D341Med (cell line): ENCODE measurements around the gene GALNT10.
"Not testable (repeated sequence)": the region's sequence is repeated elsewhere in the genome, so short reads cannot be mapped to it uniquely, and the experiment has no call there.

Experiments
- DNase-seq: peaks from one replicate; pipeline ENCODE4 v3.0.0; 2012; ENCODE audit warnings: low spot score

Gene GALNT10

DNA sequence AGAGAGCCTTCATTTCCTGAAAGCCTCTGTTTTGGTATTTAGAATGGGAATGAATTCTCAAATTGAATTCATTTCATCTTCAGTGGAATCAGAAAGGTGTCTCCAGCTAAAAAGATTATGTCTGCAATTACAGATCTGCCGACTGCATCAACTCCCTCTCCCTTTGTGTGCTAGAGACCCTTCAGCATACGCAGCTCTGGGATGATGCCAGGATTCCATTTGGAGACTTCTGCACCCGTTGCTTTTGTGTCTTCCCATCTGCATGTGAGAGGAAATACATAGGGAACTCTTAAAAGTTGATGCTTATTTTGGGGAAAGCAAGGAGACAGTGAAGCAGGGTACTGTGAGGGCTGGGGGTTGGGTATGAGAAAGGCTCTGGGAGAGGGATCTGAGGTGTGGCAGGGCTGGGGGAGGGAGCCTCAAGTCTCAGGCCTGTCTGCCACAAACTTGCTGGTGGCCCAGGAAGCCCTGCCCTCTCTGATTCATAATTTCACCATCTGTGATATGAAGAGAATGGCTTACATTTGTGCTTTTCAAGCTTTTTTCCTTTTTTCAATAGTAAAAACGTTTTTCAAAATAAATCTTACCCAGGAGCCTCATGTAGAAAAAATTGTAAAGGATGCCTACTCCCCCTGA is 165.6 kb downstream of the GALNT10 start:
- no peak for DNase-seq

DNA sequence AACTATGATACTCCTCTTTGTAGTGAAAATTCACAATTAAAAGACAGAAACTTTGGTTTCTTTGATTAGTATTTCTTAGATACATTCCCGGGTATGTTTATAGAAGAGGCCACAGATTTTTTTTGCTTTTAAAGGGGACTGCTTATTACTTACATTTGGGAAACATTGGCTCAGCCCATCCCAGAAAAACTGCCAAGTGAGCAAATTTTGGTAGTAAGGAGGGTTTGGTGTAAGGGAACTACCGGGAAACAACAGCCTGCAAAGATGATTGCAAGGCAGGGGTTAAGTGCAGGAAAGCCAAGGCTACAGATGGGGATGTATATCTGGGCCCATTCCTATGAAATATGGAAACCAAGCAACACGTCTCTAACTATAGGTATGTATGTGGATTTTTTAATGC is 166.4 kb downstream of the GALNT10 start:
- DNase-seq: no peak

DNA sequence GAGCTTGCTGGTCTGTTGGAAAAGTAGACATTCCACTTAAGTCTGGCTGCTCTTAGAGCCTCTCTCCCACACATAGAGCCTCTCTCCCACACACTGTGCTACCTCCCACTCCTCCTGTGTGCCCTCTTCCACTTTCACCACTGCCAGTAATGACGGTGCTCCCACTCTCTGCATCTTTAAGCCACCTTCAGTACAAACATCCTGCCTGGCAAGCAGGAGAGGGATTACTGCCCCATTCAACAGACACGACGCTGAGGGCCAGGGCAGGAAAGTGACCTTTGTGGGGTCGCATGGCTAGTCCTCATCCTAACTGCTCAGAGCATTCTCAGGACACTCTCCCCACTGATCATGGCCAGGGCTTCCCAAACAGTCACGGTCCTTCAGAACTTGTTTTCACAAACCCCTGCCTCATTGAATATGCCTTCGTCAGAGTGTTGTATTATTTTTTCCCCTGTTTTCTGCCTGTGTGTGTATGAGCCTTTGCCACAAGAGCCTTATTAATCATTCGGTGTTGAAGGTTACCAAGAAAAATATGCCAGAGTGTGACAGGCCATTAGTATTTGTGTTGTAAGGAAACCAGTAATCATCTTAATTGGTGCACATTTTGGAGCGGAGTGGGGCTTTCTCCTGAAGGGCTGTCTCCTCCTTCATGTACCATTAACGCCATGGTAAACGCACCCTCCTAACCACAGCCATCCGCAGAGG is 168.1 kb downstream of the GALNT10 start:
- no peak for DNase-seq

DNA sequence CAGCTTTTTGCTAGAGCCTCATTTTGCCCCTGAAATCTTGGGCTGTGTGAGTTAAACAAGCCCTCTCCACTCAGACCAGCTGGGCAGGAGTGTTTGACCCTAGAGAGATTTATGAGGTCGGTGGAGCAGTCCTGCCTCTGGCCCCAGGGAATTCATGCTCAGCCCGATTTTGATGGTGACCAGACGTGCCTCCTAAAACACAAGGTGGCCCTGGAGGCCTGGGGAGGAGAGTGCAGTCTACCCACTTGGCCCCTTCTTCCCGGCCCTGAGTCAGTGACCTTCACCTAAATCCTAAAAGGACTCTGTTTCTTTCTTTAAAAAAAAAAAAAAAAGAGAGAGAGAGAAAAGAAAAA is 168.7 kb downstream of the GALNT10 start:
- no peak for DNase-seq

DNA sequence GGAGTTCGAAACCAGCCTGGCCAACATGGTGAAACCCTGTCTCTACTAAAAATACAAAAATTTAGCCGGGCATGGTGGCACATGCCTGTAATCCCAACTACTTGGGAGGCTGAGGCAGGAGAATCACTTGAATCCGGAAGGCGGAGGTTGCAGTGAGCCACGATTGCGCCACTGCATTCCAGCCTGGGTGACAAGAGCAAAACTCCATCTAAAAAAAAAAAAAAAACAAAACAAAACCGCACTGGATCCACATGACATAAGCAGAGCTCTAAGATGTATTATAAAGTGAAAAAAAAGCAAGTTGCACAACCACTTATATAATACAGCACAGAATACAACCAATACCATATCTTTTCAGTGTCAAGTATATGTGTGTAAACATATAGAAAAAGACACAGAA is 169.7 kb downstream of the GALNT10 start:
- not testable (repeated sequence) for DNase-seq

DNA sequence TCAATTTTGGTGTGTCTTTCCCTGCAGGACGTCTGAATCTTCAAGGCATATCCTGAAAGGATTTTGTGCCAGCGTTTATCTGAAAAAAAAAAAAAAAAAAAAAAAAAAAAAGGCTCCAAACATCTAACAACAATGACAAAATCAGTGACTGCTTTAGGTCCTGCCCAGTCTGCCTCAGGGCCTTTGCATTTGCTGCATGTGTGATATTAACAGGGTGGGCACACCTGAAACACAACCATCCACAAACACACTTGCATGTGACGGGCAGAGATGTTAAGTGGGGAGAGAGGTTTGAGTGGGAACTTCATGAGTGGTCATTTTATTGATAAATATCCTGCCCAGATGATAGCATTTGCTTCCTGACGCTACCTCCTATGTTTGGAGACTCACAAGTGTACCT is 172.9 kb downstream of the GALNT10 start:
- DNase-seq: no peak

DNA sequence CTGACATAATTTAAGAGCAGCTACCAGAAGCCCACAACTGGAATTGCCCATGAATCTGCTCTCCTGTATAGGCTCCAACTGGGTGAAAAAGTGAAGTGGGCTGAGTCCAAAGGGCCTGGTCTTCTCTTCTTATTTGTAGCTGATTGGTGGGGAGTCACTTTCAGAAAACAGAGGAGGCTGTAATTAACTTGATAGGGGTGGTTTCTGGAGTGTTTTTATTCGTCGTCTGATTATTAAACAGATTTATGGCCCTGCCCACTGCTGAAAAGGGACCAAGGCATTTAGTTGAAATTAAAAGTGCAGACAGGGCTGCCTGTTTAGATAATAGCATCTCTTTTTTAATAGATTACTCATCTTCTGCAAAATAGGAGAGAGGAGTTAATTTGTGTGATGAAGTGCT is 174.2 kb downstream of the GALNT10 start:
- DNase-seq: no peak

DNA sequence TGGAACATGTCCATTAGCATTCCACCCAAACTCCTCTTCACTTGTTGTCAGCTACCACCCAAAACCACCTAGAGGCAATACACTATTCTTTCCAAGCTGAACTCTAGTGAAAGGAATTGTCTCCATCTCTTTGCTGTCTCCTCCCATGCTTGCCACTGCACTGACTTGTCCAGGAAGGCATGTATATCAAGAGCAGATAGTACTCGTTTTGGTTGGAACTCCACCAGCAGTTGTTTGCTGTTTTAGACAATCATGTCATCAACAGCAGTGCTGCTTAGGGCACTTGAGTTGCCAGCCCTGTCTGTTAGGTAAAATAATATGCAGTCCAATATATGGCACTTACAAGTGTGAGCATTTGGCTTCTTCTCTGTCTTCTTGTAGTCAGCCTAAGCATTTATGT is 175.3 kb downstream of the GALNT10 start:
- no peak for DNase-seq

DNA sequence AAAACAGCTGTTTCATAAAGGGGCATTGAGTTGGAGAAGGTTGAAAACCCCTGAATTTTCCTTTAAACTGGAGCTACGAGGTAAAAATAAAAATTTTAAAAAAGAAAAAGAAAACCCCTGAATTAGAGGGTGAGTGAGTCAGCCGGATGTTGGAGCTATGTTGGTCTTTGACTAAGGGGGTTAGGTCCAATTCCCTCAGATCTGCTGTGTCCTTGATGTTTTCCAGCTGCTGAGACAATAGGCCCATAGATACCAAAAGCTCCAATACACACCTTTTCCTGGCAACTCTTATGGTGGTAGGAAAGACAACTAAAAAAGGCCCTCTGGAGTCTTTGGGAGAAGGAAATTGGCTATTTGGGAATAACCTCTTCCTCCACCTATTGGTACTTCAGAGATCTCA is 175.8 kb downstream of the GALNT10 start:
- no peak for DNase-seq

DNA sequence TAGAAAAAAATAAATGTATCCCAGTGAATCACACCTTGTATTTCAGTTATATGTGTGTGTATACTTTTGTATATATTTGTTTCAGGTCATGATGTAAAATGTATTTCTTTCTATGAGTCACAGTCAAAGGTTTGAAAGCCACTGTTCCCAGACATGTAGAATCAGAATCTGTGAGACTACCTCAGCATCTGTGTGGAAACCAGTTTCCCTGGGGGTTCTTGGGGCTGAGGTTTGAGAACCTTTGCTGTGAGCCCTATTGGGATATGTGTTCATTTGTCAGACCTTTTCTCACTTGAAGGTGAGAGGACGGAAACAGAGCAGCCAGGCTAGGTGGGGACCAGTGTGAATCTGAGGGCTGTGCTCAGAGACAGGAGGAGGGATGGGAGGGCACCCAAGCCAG is 176.6 kb downstream of the GALNT10 start:
- DNase-seq: no peak

DNA sequence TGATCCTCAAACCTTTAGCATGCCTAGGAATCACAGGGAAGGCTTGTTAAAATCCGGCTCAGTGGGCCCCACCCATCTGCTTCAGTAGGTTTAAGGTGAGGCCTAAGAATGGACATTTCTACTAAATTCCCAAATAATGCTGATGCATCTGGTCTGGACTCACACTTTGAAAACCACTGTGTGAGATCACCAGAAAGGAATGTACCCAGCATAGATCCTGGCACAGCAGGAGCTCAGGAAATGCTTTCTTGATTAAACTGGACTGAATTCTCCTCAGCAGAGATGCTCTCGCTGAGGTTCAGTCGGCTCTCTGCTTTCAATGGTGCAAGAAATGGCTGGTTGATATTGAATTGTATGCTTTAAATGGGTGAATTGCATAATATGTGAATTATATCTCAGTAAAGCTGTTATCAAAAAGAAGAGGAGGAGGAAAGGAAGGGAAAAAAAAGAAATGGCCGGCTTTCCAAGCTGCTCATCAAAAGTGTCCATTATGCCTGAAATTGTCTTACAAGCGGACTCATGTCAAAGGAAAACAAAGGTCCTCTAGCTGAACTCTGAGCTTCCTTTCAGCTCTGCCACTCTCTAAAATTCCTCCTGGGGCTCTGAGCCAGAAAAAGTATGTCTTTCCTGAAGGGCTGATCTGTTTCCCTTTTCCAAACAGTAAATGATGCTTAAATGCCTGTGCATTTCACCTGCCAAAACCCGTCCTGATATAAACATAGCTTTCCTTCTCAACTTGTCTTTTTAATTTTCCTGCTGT is 177.7 kb downstream of the GALNT10 start:
- no peak for DNase-seq

DNA sequence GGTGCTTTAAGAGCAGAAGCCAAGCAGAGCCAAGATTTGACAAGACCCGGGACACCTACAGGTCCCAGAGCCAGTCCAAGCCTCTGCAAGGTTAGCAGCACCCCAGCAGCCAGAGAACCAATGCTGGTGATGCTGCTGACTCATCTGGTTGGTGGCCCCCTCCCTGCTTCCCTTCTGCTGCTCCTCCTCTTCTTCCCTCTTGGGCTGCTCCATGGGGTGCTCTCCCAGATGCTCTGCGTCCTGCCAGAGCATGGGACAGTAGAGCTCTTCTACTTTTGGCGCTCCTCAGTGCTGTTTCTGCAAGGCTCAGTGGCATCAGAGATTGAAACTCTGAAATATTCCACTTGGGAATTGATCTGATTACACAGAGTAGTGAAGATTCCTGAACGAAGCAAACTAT is 179.1 kb downstream of the GALNT10 start:
- no peak for DNase-seq

DNA sequence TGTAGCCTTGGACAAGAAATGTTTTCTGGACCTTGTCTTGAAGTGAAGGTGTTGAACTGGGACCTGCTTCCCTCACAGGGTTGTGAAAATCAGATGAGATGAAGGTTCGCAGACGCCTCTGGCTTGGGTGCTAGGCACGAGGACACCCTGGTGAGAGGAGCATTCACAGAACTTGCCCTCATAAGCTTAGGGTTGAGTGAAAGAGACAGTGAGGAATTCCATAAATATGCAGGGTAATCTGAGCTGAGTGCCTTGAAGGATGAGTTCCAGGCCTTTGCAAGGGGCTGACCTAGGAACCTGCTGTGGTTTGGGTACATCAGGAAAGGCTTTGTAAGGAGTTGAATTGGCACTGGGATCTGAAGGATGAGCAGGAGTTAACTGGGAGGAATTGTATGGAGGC is 179.6 kb downstream of the GALNT10 start:
- no peak for DNase-seq

DNA sequence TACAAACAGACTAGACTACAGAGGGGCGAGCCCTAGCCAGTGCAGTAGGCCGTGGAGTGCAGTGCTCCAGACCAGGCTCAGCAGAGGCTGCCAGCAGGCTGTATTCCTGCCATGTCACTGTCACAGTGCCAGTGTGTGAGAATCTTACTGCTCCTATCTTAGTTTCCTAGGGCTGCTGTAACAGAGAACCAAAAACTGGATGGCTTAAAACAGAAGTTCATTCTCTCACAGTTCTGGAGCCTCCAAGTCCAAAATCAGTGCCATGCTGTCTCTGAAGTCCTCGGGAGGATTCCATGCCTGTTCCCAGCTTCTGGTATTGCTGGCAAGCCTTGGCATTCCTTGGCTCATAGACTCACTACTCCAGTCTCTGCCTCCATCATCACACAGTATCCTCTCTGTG is 180.3 kb downstream of the GALNT10 start:
- no peak for DNase-seq

DNA sequence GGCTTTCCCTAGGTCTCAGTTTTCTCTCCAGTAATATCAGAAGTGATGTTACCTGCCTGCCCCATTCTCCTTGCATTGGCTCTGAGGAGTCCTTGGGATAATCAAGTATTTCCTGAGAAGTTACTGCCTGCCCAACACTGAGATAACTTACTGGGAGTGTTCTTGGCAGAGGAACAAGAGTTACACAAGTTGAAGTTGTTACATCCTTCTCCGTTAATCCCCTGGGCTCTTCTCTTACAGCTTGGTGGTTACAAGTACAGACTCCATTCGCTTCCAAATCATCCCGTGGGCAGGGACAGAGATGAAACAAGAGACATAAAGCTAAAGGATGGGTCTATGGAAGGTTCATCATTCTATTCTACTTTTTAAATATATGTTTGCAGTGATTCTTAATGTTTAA is 181.2 kb downstream of the GALNT10 start:
- no peak for DNase-seq

DNA sequence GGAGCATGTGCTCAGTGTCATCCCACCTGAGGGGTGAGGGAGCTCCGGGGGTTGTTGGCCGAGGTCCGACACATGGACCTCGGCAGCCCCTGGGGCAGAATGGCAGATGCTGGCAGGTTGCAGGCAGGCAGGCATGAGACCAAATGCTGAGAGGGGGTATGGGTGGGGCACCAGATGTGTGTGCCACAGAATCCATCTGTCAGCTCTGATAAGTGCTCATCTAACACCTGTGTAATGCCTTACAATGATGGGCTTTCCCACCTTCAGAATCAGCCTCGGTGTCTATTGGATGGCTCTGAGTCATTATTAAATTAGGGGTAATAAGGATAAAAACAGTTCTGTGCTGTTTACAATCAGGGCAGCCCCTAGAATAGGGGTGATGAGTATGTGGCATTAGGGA is 182.1 kb downstream of the GALNT10 start:
- no peak for DNase-seq

DNA sequence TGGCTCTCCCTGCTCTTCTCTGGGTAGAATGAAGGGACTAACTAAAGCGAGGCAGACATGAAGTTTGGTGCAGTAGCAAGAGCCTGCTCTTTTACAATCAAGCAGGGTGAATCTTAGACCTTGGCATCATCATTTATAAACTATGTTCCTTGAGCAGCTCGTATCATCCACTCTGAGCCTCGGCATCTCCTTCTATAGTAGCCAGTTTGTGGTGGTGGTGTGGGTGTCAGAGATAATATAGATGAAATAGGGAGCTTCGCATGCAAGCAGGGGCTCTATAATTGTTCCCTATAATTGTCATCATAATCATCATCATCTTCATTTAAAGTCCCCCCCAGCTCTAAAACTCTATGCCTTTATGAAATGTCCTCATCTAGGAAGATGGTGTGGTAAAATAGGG is 182.8 kb downstream of the GALNT10 start:
- no peak for DNase-seq

DNA sequence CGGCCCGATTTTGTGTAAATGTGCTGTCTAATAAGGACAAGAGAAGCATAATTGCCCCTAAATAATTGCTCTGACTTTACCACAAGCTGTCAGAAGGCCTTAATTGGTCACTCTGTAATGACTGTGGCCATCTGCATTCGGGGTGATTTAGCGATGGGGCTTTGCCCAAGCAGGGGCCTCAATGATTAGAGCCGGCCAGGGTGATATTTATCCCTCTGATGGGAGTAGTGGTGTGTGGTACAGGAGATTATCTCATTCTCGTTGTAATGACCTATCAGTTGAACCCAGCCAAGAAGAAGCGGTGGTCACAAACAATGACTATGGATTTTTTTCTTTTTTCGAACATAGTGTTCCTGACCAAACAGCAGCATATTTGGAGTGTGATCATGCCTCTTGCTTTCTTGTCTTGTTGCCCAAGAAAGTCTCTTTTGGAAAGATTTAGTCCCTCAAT is 183.2 kb downstream of the GALNT10 start:
- no peak for DNase-seq

DNA sequence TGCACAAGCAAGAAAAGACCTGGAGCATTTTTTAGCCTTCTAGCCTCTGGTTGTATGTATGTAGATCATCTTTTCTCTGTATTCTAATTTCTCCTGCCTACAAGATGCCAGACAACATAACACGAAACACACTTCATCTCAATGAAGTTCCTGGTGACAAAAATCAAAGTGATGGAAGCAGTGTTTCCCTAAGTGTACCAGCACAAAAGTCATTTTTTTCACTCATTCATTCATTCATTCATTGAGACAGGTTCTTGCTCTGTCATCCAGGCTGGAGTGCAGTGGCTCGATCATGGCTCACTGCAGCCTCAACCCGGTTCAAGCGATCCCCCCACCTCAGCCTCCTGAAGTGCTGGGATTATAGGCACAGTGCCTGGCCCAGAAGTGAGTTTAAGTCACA is 183.7 kb downstream of the GALNT10 start:
- DNase-seq: no peak

DNA sequence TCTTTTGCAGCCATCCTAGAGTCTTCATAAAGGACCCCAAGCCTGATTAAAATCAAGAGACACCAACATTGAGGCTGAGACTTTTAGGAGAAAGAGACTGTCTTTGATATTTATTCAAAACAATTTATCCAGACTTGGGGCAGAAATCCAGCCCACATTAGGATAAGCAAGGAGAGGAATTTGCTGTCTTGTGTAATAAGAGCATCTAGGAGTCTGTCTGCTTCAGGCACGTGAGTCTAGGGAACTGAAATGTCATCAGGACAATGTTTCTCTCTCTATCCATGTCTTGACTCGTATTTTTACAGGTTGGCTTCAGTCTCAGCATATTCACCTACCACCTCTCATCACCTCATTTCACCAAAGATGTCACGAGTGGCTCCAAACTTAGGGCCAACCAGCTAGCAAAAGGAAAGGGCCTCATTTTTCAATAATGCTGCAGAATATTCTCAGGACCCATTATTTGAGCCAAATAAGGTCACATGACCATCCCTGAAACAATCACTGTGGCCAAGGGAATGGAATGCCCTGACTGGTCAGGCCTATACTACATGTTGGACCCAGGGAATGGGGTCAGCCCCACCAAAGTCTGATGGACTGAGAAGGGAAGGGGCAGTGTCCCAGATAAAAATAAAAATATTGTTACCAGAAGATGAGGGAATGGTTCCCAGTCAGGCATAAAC is 184.9 kb downstream of the GALNT10 start:
- DNase-seq: no peak

DNA sequence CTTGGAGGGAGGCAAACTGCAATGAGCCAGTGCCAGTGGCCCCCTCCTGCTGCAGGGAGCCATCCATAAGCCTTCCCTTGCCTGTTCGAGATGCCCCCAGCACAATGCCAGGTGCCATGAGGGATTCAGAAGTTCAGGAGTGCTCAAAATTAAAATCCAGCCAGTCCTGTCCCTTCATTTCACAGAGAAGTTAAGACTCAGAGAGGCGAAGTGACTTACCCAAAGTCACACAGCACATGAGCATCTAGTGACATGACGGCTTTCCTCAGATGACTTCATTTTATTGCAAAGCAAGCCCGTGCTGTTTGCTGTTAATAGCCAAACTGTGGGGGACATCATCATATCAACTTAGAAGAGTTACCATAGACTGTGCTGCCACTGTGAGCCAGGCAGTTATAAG is 185.9 kb downstream of the GALNT10 start:
- DNase-seq: no peak

DNA sequence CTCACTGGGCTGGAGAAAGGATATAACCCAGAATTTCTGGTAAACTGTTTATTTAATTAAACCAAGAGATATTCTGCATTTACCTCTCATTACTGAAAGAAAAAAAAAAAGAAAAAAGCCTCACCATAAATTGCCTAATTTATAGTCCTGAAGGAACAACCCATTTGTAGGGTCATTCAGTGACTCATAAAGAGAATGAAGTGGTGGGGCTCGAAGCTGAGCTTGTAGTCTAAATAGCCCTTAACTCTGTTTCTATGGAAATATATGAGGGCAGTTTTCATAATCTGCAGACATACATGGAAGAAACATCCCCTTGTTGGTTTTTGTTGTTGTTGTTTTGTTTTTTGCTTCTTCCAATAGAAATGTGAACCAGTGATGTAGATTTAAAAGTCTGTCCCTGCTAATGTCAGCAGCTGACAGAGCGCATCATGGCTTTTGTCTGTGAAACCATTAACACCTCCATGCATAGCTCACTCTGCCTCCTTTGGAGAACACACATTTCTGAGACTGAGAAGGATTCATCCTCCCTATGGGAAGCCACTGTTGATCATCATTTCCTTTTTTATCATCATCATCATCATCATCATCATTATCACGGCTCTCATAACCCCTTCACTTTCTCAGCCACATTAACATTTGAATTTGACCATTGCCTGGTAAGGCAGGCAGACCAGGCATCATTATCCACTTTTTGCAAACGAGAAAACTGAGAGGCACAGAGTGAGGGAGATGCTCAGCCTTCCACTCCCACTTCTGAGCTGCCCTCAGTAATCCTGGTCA is 187.4 kb downstream of the GALNT10 start:
- DNase-seq: no peak
